Fibroblast of villous mesenchyme (primary cell): ENCODE results near the gene MICA. TPM values are rescaled to one million over a fixed set of nuclear protein-coding genes. Genes with fewer than 3 reads are reported as not detected.
"Not testable (repeated sequence)": the region's sequence is repeated elsewhere in the genome, so short reads cannot be mapped to it uniquely, and the experiment has no call there.

Source experiments
- DNase-seq: peaks from one replicate; pipeline ENCODE4 v3.0.0-alpha.2; 2010; ENCODE audit warnings: low read depth
- H3K4me3 ChIP-seq: 2 replicates; pipeline ENCODE4 v1.5.1; 2011; ENCODE audit warnings: low read depth, mild to moderate bottlenecking, low read length
- CTCF ChIP-seq: IDR thresholded peaks from 2 replicates; pipeline ENCODE4 v1.5.1; 2012; ENCODE audit warnings: low read depth, mild to moderate bottlenecking, low read length; ENCODE audit not compliant: insufficient read depth
- total RNA-seq: library from RNA; depleted of rRNA; stranded (reverse); fragments of >200 nt; gene quantifications from 2 replicates; pipeline ENCODE4 v1.2.3, GENCODE V29; 2012

MICA gene
- total RNA-seq, 1 donor = 45.3 TPM

GRCh38 chr6:31400467-31401289 lies 2.7 kb upstream of the MICA start:
- TF ChIP-seq CTCF = no peak
- peak; percentile 69 for DNase-seq

GRCh38 chr6:31401403-31401802 lies 2.0 kb upstream of the MICA start:
- peak overlapping the region; percentile 86 for H3K4me3 ChIP-seq
- DNase-seq = peak; percentile 79
- no peak for TF ChIP-seq CTCF

More at GRCh38 chr6:31400467-31401289, 2.7 kb upstream of the MICA start:
- peak overlapping the region; percentile 86 for H3K4me3 ChIP-seq

GRCh38 chr6:31402324-31403282 lies 792 bp upstream of the MICA start:
- peak; percentile 39 for DNase-seq
- no peak for TF ChIP-seq CTCF
- H3K4me3 ChIP-seq = peak overlapping the region; percentile 86

- H3K4me3 ChIP-seq = peak overlapping the region; percentile 86
- not testable (repeated sequence) for DNase-seq
These were observed 618 bp downstream of the MICA start for GRCh38 chr6:31404061-31404364.

- DNase-seq = no peak
- TF ChIP-seq CTCF = no peak
- H3K4me3 ChIP-seq = no peak overlapping the region
These were observed 2.6 kb downstream of the MICA start for GRCh38 chr6:31405996-31406395.

GRCh38 chr6:31407699-31408098 lies 4.3 kb downstream of the MICA start:
- H3K4me3 ChIP-seq = no peak overlapping the region
- no peak for TF ChIP-seq CTCF
- peak; percentile 82 for DNase-seq

- TF ChIP-seq CTCF = no peak
- DNase-seq = no peak
- H3K4me3 ChIP-seq = no peak overlapping the region
These were observed 9.1 kb downstream of the MICA start for GRCh38 chr6:31412506-31412905.

GRCh38 chr6:31414148-31414770 lies 10.9 kb downstream of the MICA start:
- not testable (repeated sequence) for H3K4me3 ChIP-seq, DNase-seq
